K562 (cell line): ENCODE measurements around the gene PPAT. TPM values are rescaled to one million over a fixed set of nuclear protein-coding genes. Genes with fewer than 3 reads are reported as not detected.

ENCODE experiments used
- ATAC-seq: fragments of 200-7000 bp; cut with Tn5 transposase; 3 replicates; pipeline ENCODE4 v1.9.1; 2020; ENCODE audit warnings: moderate library complexity
- BruUV-seq: library from RNA; stranded (reverse); fragments of 400-500 nt; replicated peaks from 2 replicates; lab custom pipeline; 2021; lab: Mats Ljungman, UMichigan
- CTCF ChIA-PET: fragments of 300-600 bp; formaldehyde crosslinking; extraction: SDS; loops from one replicate; lab custom pipeline; 2021; ENCODE audit warnings: low intra/inter-chr PET ratio; lab: Yijun Ruan, JAX
- POLR2A ChIA-PET: fragments of 300-600, 350-650 bp; sonication (Branson Sonifier 250); formaldehyde crosslinking; extraction: SDS; loops from one replicate; lab custom pipeline; 2021; ENCODE audit warnings: antibody characterized with exemption, inconsistent platforms; lab: Yijun Ruan, JAX
- DNase-seq, 4 experiments: peaks; one replicate each; pipeline versions ENCODE4 v3.0.0 to v3.0.0-alpha.2; 2011 to 2018; ENCODE audit warnings: low spot score in 3 of 4, mixed read lengths in 3 of 4; ENCODE audit errors: extremely low read depth in 1 of 4
- FAIRE-seq: peaks from 2 replicates; lab custom pipeline; 2011; peaks lifted over from hg19 to GRCh38; lab: Jason Lieb, UNC
- H2AFZ ChIP-seq: 2 replicates; pipeline ENCODE4 v1.6.0; 2011; ENCODE audit warnings: low read depth, low read length, control low read depth, inconsistent platforms
- H3K27ac ChIP-seq: fragments of 200-600 bp; 3 replicates; pipeline ENCODE4 v1.8.0; 2011; ENCODE audit warnings: low read depth, mild to moderate bottlenecking, control low read depth, inconsistent platforms, low read length, moderate library complexity, mixed read lengths; ENCODE audit errors: extremely low read depth
- H3K27me3 ChIP-seq, 2 experiments: fragments of 300-600 bp in 1 of 2; 2 replicates in 1 of 2; 3 replicates in 1 of 2; pipeline versions ENCODE4 v1.6.0 to v1.8.0; 2011; ENCODE audit warnings: inconsistent platforms in 2 of 2, low read length in 2 of 2, mild to moderate bottlenecking in 1 of 2, mixed read lengths in 1 of 2, moderate library complexity in 1 of 2; ENCODE audit not compliant: control insufficient read depth in 2 of 2, insufficient read depth in 2 of 2
- H3K36me3 ChIP-seq: fragments of 300-600 bp; 3 replicates; pipeline ENCODE4 v1.8.0; 2011; ENCODE audit warnings: mild to moderate bottlenecking, low read length, inconsistent platforms; ENCODE audit not compliant: control insufficient read depth, insufficient read depth
- H3K4me1 ChIP-seq, 2 experiments: fragments of 200-600 bp in 1 of 2; replicated peaks in 1 of 2; 2 replicates in 1 of 2; 3 replicates in 1 of 2; pipeline versions ENCODE4 v1.5.1 to v1.8.0; 2011; ENCODE audit warnings: inconsistent platforms in 2 of 2, low read length in 2 of 2, mild to moderate bottlenecking in 1 of 2, mixed read lengths in 1 of 2, moderate library complexity in 1 of 2; ENCODE audit not compliant: control insufficient read depth in 2 of 2, insufficient read depth in 2 of 2
- H3K4me2 ChIP-seq: 2 replicates; pipeline ENCODE4 v1.6.1; 2011; ENCODE audit warnings: low read length, control low read depth, inconsistent platforms, mixed read lengths; ENCODE audit not compliant: insufficient read depth
- H3K4me3 ChIP-seq: fragments of 200-600 bp; sonication (generic), shearing (Covaris generic); 2 replicates; pipeline ENCODE4 v1.5.1; 2016; ENCODE audit warnings: control low read depth, inconsistent platforms
- H3K79me2 ChIP-seq: fragments of 200-600 bp; 3 replicates; pipeline ENCODE4 v1.8.0; 2011; ENCODE audit warnings: low read length, inconsistent platforms; ENCODE audit not compliant: control insufficient read depth, insufficient read depth
- H3K9ac ChIP-seq, 2 experiments: 2 replicates each; pipeline versions ENCODE4 v1.6.0 to v1.6.1; 2011; ENCODE audit warnings: low read depth in 2 of 2, low read length in 2 of 2, control low read depth in 1 of 2, inconsistent platforms in 1 of 2, mild to moderate bottlenecking in 1 of 2, mixed read lengths in 1 of 2; ENCODE audit not compliant: insufficient read depth in 1 of 2
- H3K9me1 ChIP-seq: one replicate; pipeline ENCODE4 v1.6.0; 2011; ENCODE audit warnings: inconsistent platforms, mild to moderate bottlenecking, low read length, moderate library complexity; ENCODE audit not compliant: control insufficient read depth, insufficient read depth
- H3K9me3 ChIP-seq: replicated peaks from 2 replicates; pipeline ENCODE4 v1.5.1; 2011; ENCODE audit warnings: low read depth, low read length, inconsistent platforms; ENCODE audit not compliant: control insufficient read depth, insufficient read depth
- H4K20me1 ChIP-seq: replicated peaks from 2 replicates; pipeline ENCODE4 v1.6.1; 2011; ENCODE audit warnings: low read length, inconsistent platforms, mixed read lengths; ENCODE audit not compliant: control insufficient read depth, insufficient read depth
- MYNN ChIP-seq, 2 experiments: sonication (generic); formaldehyde crosslinking in 1 of 2; IDR thresholded peaks; 2 replicates each; pipeline versions ENCODE4 v1.5.0 to v1.6.1; 2016 to 2020; ENCODE audit warnings: antibody characterized with exemption in 1 of 2, missing genetic modification reagents in 1 of 2
- SIN3A ChIP-seq, 2 experiments: fragments of 150-350 bp in 1 of 2; IDR thresholded peaks; 2 replicates each; pipeline ENCODE4 v1.6.1; 2011 to 2016; ENCODE audit warnings: borderline replicate concordance in 2 of 2, low read depth in 2 of 2, low read length in 2 of 2, mild to moderate bottlenecking in 2 of 2, moderate library complexity in 2 of 2; ENCODE audit not compliant: control insufficient read depth in 1 of 2
- SNIP1 ChIP-seq: fragments of 450-650 bp; IDR thresholded peaks from 2 replicates; pipeline ENCODE4 v1.7.1; 2017; ENCODE audit warnings: low read depth, mild to moderate bottlenecking
- WGBS: fragments of 100-300 bp; shearing (Covaris generic); methylation state at CpG from one replicate; pipeline ENCODE4 v1.1.6; 2016; ENCODE audit warnings: low coverage, mixed read lengths; ENCODE audit not compliant: insufficient coverage; ENCODE audit errors: missing lambda C conversion rate; 5-methylcytosine and 5-hydroxymethylcytosine counted together
- in situ Hi-C: fragments of 300-500 bp; cut with MboI; formaldehyde crosslinking; loops from 4 replicates; pipeline ENCODE4 v1.15.0; 2018; ENCODE audit warnings: inconsistent platforms, mixed read lengths
- intact Hi-C: fragments of 100-400 bp; cut with micrococcal nuclease; formaldehyde crosslinking; loops from 2 replicates; pipeline ENCODE4 v1.14.2; 2022
- polyA plus RNA-seq, 8 experiments: library from polyadenylated mRNA; depleted of rRNA in 4 of 8; stranded (reverse) in 5 of 8; unstranded in 3 of 8; fragments of >200 nt; fragmentation: Nextera tagmentation in 2 of 8; fragmentation: Illumina TruSeq in 1 of 8; extraction: Ambion mirVana in 2 of 8; extraction: Trizol in 1 of 8; gene quantifications; 2 replicates each; pipeline versions ENCODE4 v1.2.1 to v1.2.3, GENCODE V29; 2011 to 2014; ENCODE audit warnings: inconsistent platforms in 1 of 8, missing spikeins in 1 of 8
- total RNA-seq, 7 experiments: library from RNA; depleted of rRNA in 6 of 7; stranded (reverse); fragments of >200 nt in 6 of 7; fragmentation: Illumina TruSeq in 2 of 7; extraction: Trizol in 2 of 7; gene quantifications; 2 replicates each; pipeline versions ENCODE4 v1.2.1 to v1.2.3, GENCODE V29; 2011 to 2021; ENCODE audit warnings: low replicate concordance in 1 of 7

The PPAT gene
- total and polyA plus RNA-seq, 9 of the 15 experiments (the other 6 are each of a cell fraction or from before 2014, with no cell fraction given), result 36.2 to 75.8 (median 55.5) TPM

DNA sequence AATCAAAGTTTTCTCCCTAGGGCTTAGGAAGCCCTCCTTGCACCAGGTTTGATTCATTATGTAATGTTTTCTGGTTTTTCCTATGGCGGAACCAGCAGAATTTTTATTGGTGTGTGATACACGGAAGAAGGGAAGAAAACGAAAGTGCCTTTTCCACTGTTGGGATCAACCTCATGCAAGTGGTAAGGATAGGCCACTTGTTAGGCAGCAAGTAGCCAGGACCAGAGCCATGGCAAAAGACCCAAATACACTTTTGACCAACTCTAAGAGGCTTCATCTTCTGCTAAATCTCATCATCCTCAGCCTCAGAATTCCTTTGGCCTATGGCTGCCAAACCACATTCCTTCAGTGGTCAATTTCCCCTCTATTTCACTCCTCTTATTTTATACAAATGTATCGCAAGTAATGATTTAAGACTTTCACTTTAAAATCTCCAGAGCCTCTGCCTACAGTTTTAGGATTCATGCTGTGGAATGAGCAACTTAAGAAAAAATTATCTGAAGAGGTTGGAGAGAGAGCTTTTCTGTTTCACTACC is 21.2 kb downstream of the PPAT start:
- peaks cover 11% of the 10 kb centered on the region; the same call in 1 of the 3 replicates for H3K36me3 ChIP-seq
- 90% methylated on average over 4 of the region's 4 CpGs for WGBS
- DNase-seq (no peak), FAIRE-seq (no peak), ATAC-seq (no peak)
- CTCF ChIA-PET, result no interaction called here
- H3K4me1 ChIP-seq, result 0 out of 5 replicates have a peak, but pooled peaks cover 0 to 2% of the 10 kb centered on the region in 2 experiments
- H3K27me3 ChIP-seq, result no peaks in the 10 kb centered on the region
- no peak for TF ChIP-seq SIN3A (IDR thresholded peaks at IDR 0.05; ENCODE audit: borderline replicate concordance in 2 of 2, control insufficient read depth in 1 of 2, low read depth in 2 of 2, low read length in 2 of 2)
- TF ChIP-seq MYNN (IDR thresholded peaks at IDR 0.05), result no peak
- no peak for TF ChIP-seq MYNN (CRISPR knock-in tag; IDR thresholded peaks at IDR 0.05)
- TF ChIP-seq SNIP1, result no peak
- BruUV-seq, result no TSS peak
- no peak overlapping the region for H3K4me2 ChIP-seq
- peaks cover under 1% of the 10 kb centered on the region; the same call in 1 of the 2 replicates for H4K20me1 ChIP-seq
- intact Hi-C loops, result no loop called here
- no peak overlapping the region for H3K4me3 ChIP-seq
- no peak overlapping the region for H3K9ac ChIP-seq
- H3K9me3 ChIP-seq, result no peaks in the 10 kb centered on the region
- H3K79me2 ChIP-seq, result peaks cover 99% of the 10 kb centered on the region
- no peak overlapping the region for H2AFZ ChIP-seq
- H3K27ac ChIP-seq, result no peak overlapping the region
- H3K9me1 ChIP-seq, result no peaks in the 10 kb centered on the region
- POLR2A ChIA-PET, result no interaction called here
- in situ Hi-C loops, result no loop called here
